ENCODE measurements around the gene INPP5E.

The INPP5E gene

GRCh38 chr9:136439481-136440408 is at the start of gene INPP5E:
INPP5E (minus strand) TSS chr9:136439845; CDS start chr9:136439419, 426 bp downstream.
- peak; percentile 86 for DNase-seq

DNA sequence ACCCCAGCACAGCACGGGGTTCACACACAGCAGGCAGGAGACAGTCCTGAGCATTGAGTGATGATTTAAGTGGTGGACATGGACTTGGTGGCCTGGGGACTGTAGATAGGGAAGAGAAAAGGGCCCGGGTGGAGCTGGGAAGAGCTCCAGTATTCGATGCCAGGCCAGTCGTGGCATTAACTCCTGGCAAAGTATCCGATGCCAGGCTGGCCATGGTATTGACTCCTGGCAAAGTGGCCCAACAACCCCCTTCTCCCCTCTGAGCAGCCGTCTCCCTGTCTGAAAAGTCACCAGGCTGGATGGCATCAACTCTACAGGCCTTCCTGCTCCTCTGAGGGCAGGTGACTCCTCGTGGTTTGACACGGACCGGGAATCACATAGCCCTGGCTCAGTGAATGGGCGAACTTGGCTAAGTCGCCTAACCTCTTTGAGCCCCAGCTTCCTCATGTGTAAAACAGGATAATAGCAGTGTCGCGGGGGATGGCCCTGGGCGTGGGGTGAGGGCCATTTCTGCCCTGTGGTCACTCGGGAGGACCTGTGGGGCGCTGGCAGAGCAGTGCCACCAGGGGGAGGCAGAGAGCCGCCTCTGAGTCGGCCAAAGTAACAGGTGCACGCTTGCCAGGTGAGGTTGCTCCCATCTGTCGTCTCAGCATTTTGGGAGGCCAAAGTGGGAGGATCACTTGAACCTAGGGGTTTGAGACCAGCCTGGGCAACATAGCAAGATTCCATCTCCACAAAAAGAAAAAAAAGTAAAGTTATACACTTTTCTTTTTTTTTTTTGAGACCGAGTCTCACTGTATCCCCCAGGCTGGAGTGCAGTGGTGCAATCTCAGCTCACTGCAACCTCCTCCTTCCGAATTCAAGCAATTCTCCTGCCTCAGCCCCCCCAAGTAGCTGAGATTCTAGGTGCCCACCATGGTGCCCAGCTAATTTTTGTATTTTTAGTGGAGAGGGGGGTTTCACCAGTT is 48.9 kb upstream of the INPP5E start:
- peak; percentile 81 for DNase-seq

DNA sequence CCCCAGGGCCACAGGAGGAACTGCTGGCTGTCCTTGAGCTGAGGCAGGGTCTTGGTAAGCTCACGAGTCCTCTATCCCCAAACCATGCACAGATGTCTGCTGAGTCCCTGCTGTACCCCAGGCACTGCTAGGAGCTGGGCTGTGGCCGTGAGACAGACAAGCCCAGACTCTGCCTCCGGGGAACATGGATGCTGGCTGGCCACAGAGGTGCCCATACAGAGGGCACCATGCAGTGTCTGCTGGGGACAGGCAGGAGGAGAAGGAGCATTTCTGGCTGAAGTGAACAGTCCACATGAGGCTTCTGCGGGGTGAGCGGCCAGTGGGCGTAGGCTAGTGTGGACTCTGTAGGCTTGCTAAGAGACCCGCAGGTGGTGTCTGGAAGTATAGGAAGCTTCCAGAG is 48.0 kb upstream of the INPP5E start:
- DNase-seq, result no peak

GRCh38 chr9:136486823-136487620 is 47.4 kb upstream of the INPP5E start:
- DNase-seq, result no peak

DNA sequence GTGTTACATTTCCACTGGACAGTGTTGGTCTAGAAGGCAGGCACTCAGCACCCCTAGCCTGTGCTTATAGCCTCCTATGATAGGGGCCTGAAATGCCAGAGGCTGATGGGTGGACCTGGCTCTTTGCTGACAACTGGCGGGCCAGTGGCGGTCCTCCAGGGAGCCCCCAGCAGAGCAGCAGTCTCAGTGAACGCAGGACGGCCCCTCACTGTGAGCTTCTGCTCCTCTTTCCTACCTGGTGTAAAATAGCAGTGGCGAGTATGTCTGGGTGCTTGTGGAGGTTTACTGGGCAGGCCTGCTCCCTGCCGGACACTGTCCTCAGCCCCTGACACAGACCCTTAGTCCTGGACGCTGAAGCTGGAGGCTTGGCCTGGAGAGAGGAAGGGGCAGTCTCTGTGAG is 46.5 kb upstream of the INPP5E start:
- no peak for DNase-seq

GRCh38 chr9:136485049-136486045 is 45.7 kb upstream of the INPP5E start:
- peak; percentile 88 for DNase-seq

- DNase-seq, result no peak
Measured at GRCh38 chr9:136484153-136485048, 44.8 kb upstream of the INPP5E start.

GRCh38 chr9:136483589-136484152 is 44.0 kb upstream of the INPP5E start:
- DNase-seq, result peak; percentile 95

DNA sequence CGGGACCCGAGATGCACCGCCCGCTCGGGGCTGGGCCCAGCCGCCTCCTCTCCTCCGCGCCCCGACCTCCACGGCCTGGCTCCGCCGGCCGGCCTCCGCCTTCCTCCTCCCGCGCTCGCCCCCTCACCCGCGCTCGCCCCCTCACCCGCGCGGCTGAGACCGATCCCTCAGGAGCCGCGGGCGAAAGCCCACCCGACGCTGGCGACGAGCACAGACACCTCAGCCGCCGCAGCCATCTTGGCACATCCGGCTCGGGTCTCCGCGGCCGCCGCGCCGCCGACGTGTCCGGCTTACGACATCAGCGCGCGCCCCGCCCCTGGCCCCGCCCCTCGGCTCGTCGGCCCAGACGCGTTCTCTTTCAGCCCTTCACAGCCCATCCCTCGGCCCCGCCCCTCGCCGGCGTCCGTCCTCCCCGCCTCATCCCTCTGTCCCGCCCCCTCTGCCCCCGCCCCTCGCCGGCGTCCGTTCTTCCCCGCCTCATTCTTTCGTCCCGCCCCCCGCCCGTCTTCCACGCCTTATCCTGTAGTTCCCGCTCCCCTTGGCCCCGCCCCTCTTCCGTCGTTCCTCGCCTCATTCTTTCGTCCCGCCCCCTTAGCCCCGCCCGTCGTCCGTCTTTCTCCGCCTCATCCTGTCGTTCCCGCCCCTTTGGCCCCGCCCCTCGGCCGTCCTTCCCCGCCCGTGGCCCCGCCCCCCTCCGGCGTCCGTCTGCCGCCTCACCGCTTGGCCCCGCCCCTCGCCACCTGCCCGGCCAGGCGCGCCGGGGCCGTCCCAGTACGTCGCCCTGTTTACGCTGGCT is 43.3 kb upstream of the INPP5E start, which contains the start of gene SEC16A:
Gene SEC16A (minus strand): TSS at position 248 of the 796 bp plus-strand sequence. CDS start 5,425 bp downstream, outside the sequence.
- peak; percentile 99 for DNase-seq

- no peak for DNase-seq
Measured at GRCh38 chr9:136482046-136482792, 42.6 kb upstream of the INPP5E start.

GRCh38 chr9:136481558-136481957 is 41.9 kb upstream of the INPP5E start:
- no peak for DNase-seq

- DNase-seq, result no peak
Measured at GRCh38 chr9:136476369-136477150, 36.9 kb upstream of the INPP5E start.

- no peak for DNase-seq
Measured at GRCh38 chr9:136474974-136475865, 35.6 kb upstream of the INPP5E start.

- DNase-seq, result no peak
Measured at GRCh38 chr9:136474021-136474640, 34.5 kb upstream of the INPP5E start.

- DNase-seq, result no peak
Measured at GRCh38 chr9:136473354-136473721, 33.7 kb upstream of the INPP5E start.

Data from islet precursor cell (in vitro differentiated cells).